ENCODE results near the gene PPP1R15B. TPM values are rescaled to one million over a fixed set of nuclear protein-coding genes. Genes with fewer than 3 reads are reported as not detected.
A peak's percentile ranks its signal among the peaks of the same experiment; 100 is the strongest.

PPP1R15B gene
- total and polyA plus RNA-seq, 10 of the 15 experiments (the other 5 are each of a cell fraction or from before 2014, with no cell fraction given), result 13.9 to 38.1 (median 26.5) TPM

- ChIA-PET SMC1A (ENCODE audit: uncharacterized antibody, unreplicated experiment) (interaction anchor here (1.0 to 1.2 kb wide), 2 partner anchors 26 to 38 kb away, joined by 3 read pairs; no protein-coding TSS in a partner anchor), RAD21 (ENCODE audit: unreplicated experiment) (interaction anchor here (1.1 kb wide), 1 partner anchor 42 kb away, joined by 3 read pairs; no protein-coding TSS in a partner anchor), CTCF (interaction anchor here (7.3 to 51.8 kb wide), 2 partner anchors 11 to 70 kb away, joined by 61 to 2021 read pairs; partner anchors contain the start of gene PIK3C2B), POLR2A (no interaction called here)
- no peaks in the 10 kb centered on the region for H3K27me3 ChIP-seq (replicated peaks in 1 of 2; ENCODE audit: control insufficient read depth in 2 of 2, insufficient read depth in 2 of 2, low read length in 1 of 2)
- in situ Hi-C loops (cut with MboI) (no loop called here), intact Hi-C loops (cut with micrococcal nuclease; ENCODE audit: unreplicated experiment) (no loop called here)
- no TSS peak for BruUV-seq (replicated peaks)
- no peaks in the 10 kb centered on the region for H4K20me1 ChIP-seq (ENCODE audit: control insufficient read depth, insufficient read depth)
- no peak overlapping the region for H3K9ac ChIP-seq (ENCODE audit: control insufficient read depth, insufficient read depth, low read length)
- no peaks in the 10 kb centered on the region for H3K79me2 ChIP-seq (ENCODE audit: control insufficient read depth, insufficient read depth, low read length)
- TF ChIP-seq CUX1 (IDR thresholded peaks at IDR 0.05; ENCODE audit: insufficient replicate concordance, low read depth, low read length) (no peak), TCF12 (IDR thresholded peaks at IDR 0.05; ENCODE audit: low read depth, low read length) (no peak), IKZF2 (IDR thresholded peaks at IDR 0.05) (peak; percentile 66 to 74), IKZF1 (conservative IDR thresholded peaks at IDR 0.05) (peak; percentile 80), RUNX3 (IDR thresholded peaks at IDR 0.05; ENCODE audit: low read length) (peak; percentile 44; the same call in 1 of the 2 replicates), DPF2 (IDR thresholded peaks at IDR 0.05) (no peak), RELB (IDR thresholded peaks at IDR 0.05; ENCODE audit: low read depth) (peak; percentile 41; the same call in 1 of the 2 replicates), EED (IDR thresholded peaks at IDR 0.05; ENCODE audit: low read depth) (peak; percentile 71), RELA (IDR thresholded peaks at IDR 0.05; ENCODE audit: borderline replicate concordance, partially characterized antibody) (peak; percentile 64)
- DNase-seq (ENCODE audit: low read depth, low spot score), result no peak
- peaks cover 6 to 13% of the 10 kb centered on the region in 2 experiments for H3K36me3 ChIP-seq (ENCODE audit: control insufficient read depth in 2 of 2, insufficient read depth in 2 of 2, low read length in 1 of 2)
- peak; percentile 83 for ATAC-seq
- no peak overlapping the region for H3K4me2 ChIP-seq (ENCODE audit: control insufficient read depth, insufficient read depth)
- no peak for FAIRE-seq
- H3K27ac ChIP-seq (ENCODE audit: control insufficient read depth, insufficient read depth), result peak overlapping the region; percentile 13; the same call in 1 of the 2 replicates
- no peak overlapping the region for H2AFZ ChIP-seq (ENCODE audit: control insufficient read depth, low read depth, low read length)
- no peak overlapping the region for H3K4me3 ChIP-seq
- H3K9me3 ChIP-seq (replicated peaks; ENCODE audit: control insufficient read depth, insufficient read depth, low read length), result no peaks in the 10 kb centered on the region
- H3K4me1 ChIP-seq (ENCODE audit: control insufficient read depth, insufficient read depth, low read length), result peaks cover 7% of the 10 kb centered on the region; the same call in 1 of the 2 replicates
- WGBS (ENCODE audit: insufficient coverage, insufficient replicate concordance, low lambda C conversion rate, missing lambda C conversion rate), result 64% methylated on average over 7 of the region's 7 CpGs
Measured at GRCh38 chr1:204420039-204421004, 8.7 kb upstream of the PPP1R15B start.

Data from GM12878 (cell line).